BLaER1 (cell line): ENCODE results near the gene SETD1A.
A peak's percentile ranks its signal among the peaks of the same experiment; 100 is the strongest.

Experiments
- H3K27ac ChIP-seq: shearing (Covaris generic); formaldehyde crosslinking; 2 replicates; pipeline ENCODE4 v1.8.1; 2022
- H3K27me3 ChIP-seq: shearing (Covaris generic); formaldehyde crosslinking; 2 replicates; pipeline ENCODE4 v1.8.1; 2022
- H3K36me3 ChIP-seq: shearing (Covaris generic); formaldehyde crosslinking; 2 replicates; pipeline ENCODE4 v1.8.1; 2022
- H3K4me1 ChIP-seq: shearing (Covaris generic); formaldehyde crosslinking; 2 replicates; pipeline ENCODE4 v1.8.1; 2022
- H3K4me2 ChIP-seq: shearing (Covaris generic); formaldehyde crosslinking; 2 replicates; pipeline ENCODE4 v1.8.1; 2022
- H3K4me3 ChIP-seq: shearing (Covaris generic); formaldehyde crosslinking; 2 replicates; pipeline ENCODE4 v1.8.1; 2022
- H3K9ac ChIP-seq: shearing (Covaris generic); formaldehyde crosslinking; 2 replicates; pipeline ENCODE4 v1.8.1; 2022
- H3K9me3 ChIP-seq: shearing (Covaris generic); formaldehyde crosslinking; 2 replicates; pipeline ENCODE4 v1.8.1; 2022
- H4K20me1 ChIP-seq: shearing (Covaris generic); formaldehyde crosslinking; 2 replicates; pipeline ENCODE4 v1.8.1; 2022
- Cebpa-rat ChIP-seq: shearing (Covaris generic); IDR thresholded peaks from 2 replicates; pipeline ENCODE4 v1.8.1; 2022

SETD1A gene

GRCh38 chr16:30986129-30986991, 28.8 kb downstream of the SETD1A start:
- Histone ChIP-seq H3K9me3 (no peaks in the 10 kb centered on the region), H3K4me2 (no peak overlapping the region), H3K27me3 (no peaks in the 10 kb centered on the region), H3K36me3 (peaks cover 66% of the 10 kb centered on the region), H3K9ac (no peak overlapping the region), H3K27ac (no peak overlapping the region), H4K20me1 (peaks cover 24% of the 10 kb centered on the region; the same call in 1 of the 2 replicates), H3K4me1 (peaks cover 26% of the 10 kb centered on the region), H3K4me3 (no peak overlapping the region)
- no peak for TF ChIP-seq Cebpa-rat

- Histone ChIP-seq H3K4me2 (no peak overlapping the region), H3K9ac (no peak overlapping the region), H3K4me1 (peaks cover 26% of the 10 kb centered on the region), H4K20me1 (peaks cover 21% of the 10 kb centered on the region; the same call in 1 of the 2 replicates), H3K9me3 (no peaks in the 10 kb centered on the region), H3K27ac (no peak overlapping the region), H3K4me3 (no peak overlapping the region), H3K36me3 (peaks cover 52% of the 10 kb centered on the region), H3K27me3 (no peaks in the 10 kb centered on the region)
- no peak for TF ChIP-seq Cebpa-rat
Observed at GRCh38 chr16:30987581-30988190, 30.1 kb downstream of the SETD1A start.

GRCh38 chr16:30989469-30990047, 32.0 kb downstream of the SETD1A start:
- Histone ChIP-seq H3K4me2 (no peak overlapping the region), H3K27ac (no peak overlapping the region)
- no peak for TF ChIP-seq Cebpa-rat

GRCh38 chr16:30990105-30990504, 32.6 kb downstream of the SETD1A start:
- Histone ChIP-seq H3K4me3 (no peak overlapping the region), H3K4me2 (no peak overlapping the region), H3K9me3 (no peaks in the 10 kb centered on the region), H3K27ac (no peak overlapping the region), H3K36me3 (peaks cover 31% of the 10 kb centered on the region), H3K9ac (no peak overlapping the region), H3K27me3 (no peaks in the 10 kb centered on the region), H4K20me1 (no peaks in the 10 kb centered on the region), H3K4me1 (peaks cover 6% of the 10 kb centered on the region)
- no peak for TF ChIP-seq Cebpa-rat

More at GRCh38 chr16:30989469-30990047, 32.0 kb downstream of the SETD1A start:
- H3K4me1 ChIP-seq, result peaks cover 12% of the 10 kb centered on the region
- no peak overlapping the region for H3K9ac ChIP-seq
- no peaks in the 10 kb centered on the region for H3K9me3 ChIP-seq
- H3K36me3 ChIP-seq, result peaks cover 34% of the 10 kb centered on the region
- no peaks in the 10 kb centered on the region for H3K27me3 ChIP-seq
- no peak overlapping the region for H3K4me3 ChIP-seq
- peaks cover 2% of the 10 kb centered on the region; the same call in 1 of the 2 replicates for H4K20me1 ChIP-seq

GRCh38 chr16:30991052-30991451, 33.5 kb downstream of the SETD1A start:
- no peak for TF ChIP-seq Cebpa-rat
- no peaks in the 10 kb centered on the region for H3K27me3 ChIP-seq
- peaks cover 24% of the 10 kb centered on the region for H3K36me3 ChIP-seq
- no peak overlapping the region for H3K9ac ChIP-seq
- no peak overlapping the region for H3K27ac ChIP-seq
- no peaks in the 10 kb centered on the region for H4K20me1 ChIP-seq
- no peak overlapping the region for H3K4me2 ChIP-seq
- no peaks in the 10 kb centered on the region for H3K4me1 ChIP-seq
- no peak overlapping the region for H3K4me3 ChIP-seq
- H3K9me3 ChIP-seq, result no peaks in the 10 kb centered on the region

GRCh38 chr16:30992276-30992780, 34.8 kb downstream of the SETD1A start:
- Histone ChIP-seq H3K36me3 (peaks cover 12% of the 10 kb centered on the region), H3K9me3 (no peaks in the 10 kb centered on the region), H3K4me2 (no peak overlapping the region), H3K9ac (no peak overlapping the region), H3K27ac (no peak overlapping the region), H3K4me1 (no peaks in the 10 kb centered on the region), H4K20me1 (no peaks in the 10 kb centered on the region), H3K4me3 (no peak overlapping the region), H3K27me3 (no peaks in the 10 kb centered on the region)
- no peak for TF ChIP-seq Cebpa-rat

- TF ChIP-seq Cebpa-rat, result no peak
- Histone ChIP-seq H3K27ac (no peak overlapping the region), H4K20me1 (no peaks in the 10 kb centered on the region), H3K36me3 (peaks cover 3% of the 10 kb centered on the region; the same call in 1 of the 2 replicates), H3K4me2 (no peak overlapping the region), H3K27me3 (no peaks in the 10 kb centered on the region), H3K4me1 (no peaks in the 10 kb centered on the region), H3K9ac (no peak overlapping the region), H3K9me3 (no peaks in the 10 kb centered on the region), H3K4me3 (no peak overlapping the region)
Observed at GRCh38 chr16:30992931-30993816, 35.6 kb downstream of the SETD1A start.

- TF ChIP-seq Cebpa-rat, result no peak
- Histone ChIP-seq H3K27ac (no peak overlapping the region), H3K9ac (no peak overlapping the region), H3K36me3 (no peaks in the 10 kb centered on the region; the same call in 1 of the 2 replicates), H3K4me1 (no peaks in the 10 kb centered on the region), H3K9me3 (no peaks in the 10 kb centered on the region), H3K4me3 (no peak overlapping the region), H3K27me3 (no peaks in the 10 kb centered on the region), H4K20me1 (no peaks in the 10 kb centered on the region), H3K4me2 (no peak overlapping the region)
Observed at GRCh38 chr16:30995927-30996323, 38.4 kb downstream of the SETD1A start.

GRCh38 chr16:30996324-30996984, 38.9 kb downstream of the SETD1A start:
- Histone ChIP-seq H3K9ac (no peak overlapping the region), H3K36me3 (no peaks in the 10 kb centered on the region), H3K4me3 (no peak overlapping the region), H3K9me3 (no peaks in the 10 kb centered on the region), H3K4me1 (no peaks in the 10 kb centered on the region), H3K27ac (no peak overlapping the region), H3K4me2 (peak overlapping the region; percentile 59), H4K20me1 (no peaks in the 10 kb centered on the region), H3K27me3 (no peaks in the 10 kb centered on the region)
- no peak for TF ChIP-seq Cebpa-rat
